Measurements from ENCODE around the gene CSTB. TPM values are rescaled to one million over a fixed set of nuclear protein-coding genes. Genes with fewer than 3 reads are reported as not detected.

Gene CSTB
- total RNA-seq, 2 donors from 2014 or later, result 33.0 to 40.2 TPM

- ATAC-seq (no peak), DNase-seq (no peak)
- intact Hi-C loops (cut with DNase I), result no loop called here
Observed at GRCh38 chr21:43758811-43759210, 17.3 kb downstream of the CSTB start.

- ATAC-seq (peak; percentile 45 to 73), DNase-seq (peak; percentile 55)
- intact Hi-C loops (cut with DNase I), result no loop called here
Observed at GRCh38 chr21:43758111-43758641, 17.9 kb downstream of the CSTB start.

DNA sequence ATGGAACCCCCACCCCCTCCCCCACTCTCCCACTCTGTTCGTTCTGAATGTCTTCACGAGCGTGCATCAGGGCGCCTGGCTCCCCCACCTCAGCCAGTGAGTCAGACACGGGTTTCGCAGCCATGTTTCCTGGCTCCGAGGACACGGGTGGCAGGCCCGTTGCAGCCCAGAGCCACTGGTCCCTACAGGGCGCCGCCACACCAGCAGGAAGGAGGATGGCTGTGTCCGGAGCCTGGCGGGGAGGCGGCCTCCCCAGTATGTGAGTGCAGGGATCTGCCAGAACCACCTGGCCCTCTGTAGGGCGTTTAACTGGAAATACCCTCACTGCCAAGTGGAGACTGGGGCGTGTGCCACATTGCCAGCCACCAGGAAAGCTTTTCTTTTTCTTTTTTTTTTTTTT is 18.5 kb downstream of the CSTB start:
- ATAC-seq (peak in 1 of 2 donors; percentile 4), DNase-seq (no peak)
- intact Hi-C loops (cut with DNase I), result no loop called here

- intact Hi-C loops (cut with DNase I), result no loop called here
- DNase-seq (no peak), ATAC-seq (no peak)
Observed at GRCh38 chr21:43755820-43756594, 20.1 kb downstream of the CSTB start.

- DNase-seq, result no peak
- intact Hi-C loops (cut with DNase I), result no loop called here
Observed at GRCh38 chr21:43754948-43755781, 20.9 kb downstream of the CSTB start.

DNA sequence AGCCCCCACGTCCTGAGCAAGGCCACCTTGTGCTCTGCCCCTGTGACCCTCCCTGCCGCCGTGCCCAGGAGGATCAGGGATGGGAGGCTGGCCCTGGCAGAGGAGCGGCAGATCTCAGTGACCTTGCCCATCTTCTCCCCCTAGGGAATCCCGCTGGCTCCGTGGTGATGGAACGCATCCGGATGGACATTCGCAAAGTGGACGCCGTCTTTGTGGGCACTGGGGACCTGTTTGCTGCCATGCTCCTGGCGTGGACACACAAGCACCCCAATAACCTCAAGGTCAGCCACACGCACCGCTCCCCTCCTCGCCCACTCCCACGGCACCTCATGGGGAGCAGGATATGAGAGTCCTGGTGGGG is 22.7 kb downstream of the CSTB start:
- no peak for ATAC-seq
- intact Hi-C loops (cut with DNase I), result no loop called here
- DNase-seq, result no peak

More at GRCh38 chr21:43754948-43755781, 20.9 kb downstream of the CSTB start:
- ATAC-seq, result peak; percentile 4 to 20

DNA sequence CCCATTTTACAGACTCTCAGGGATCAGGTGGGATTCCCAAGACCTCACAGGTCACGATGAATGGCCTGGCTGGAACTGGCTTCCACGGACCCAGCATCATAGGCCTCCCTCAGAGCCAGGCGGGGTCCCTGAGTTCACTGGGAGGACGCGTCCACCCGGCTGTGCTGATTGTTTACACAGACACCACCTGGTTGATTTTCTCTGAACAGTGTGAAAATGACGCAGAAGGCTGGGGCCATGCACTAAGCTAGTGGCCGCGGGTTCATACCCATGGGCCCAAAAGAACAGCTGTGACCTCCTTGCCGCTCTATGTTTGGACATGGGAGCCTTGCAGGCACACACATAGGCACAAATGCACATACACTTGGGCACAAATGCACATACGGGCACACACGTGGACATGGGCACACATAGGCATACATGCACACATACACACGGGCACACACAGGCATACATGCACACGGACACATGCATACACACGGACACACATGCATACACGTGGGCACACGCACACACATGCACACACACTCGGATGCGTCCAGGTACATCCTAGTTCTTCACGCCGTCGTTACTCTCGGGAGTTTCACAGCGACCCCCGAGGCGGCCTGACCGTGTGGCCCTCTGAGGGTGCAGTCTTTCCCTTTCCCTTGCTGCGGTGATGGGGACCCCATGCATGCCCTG is 23.2 kb downstream of the CSTB start:
- ATAC-seq, result no peak
- intact Hi-C loops (cut with DNase I), result no loop called here

DNA sequence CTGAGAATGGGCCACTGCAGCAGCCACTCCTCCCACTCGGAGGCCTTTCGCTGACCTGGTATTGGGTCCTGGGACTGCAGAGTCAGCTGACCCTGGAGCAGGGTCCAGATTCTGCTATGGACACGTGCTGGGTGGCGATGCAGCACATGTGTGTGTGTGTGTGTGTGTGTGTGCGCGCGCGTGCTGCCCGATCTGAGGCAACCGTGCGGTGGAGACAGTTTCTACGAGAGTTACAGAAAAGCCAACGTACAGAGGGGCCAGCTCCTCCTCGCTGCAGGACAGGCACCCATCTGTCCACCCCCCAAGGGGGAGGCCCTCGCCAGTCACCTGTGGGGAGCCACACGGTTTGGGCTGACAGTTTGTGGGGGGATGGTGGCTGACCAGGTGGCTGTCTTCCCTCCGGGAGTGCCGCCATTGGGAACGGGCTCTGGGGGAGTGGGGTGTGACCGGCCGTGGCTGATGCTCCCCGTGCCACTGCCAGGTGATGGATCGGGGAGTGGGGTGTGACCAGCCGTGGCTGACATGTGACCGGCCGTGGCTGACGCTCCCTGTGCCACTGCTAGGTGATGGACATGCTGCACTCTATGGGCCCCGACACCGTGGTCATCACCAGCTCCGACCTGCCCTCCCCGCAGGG is 24.0 kb downstream of the CSTB start:
- intact Hi-C loops (cut with DNase I), result no loop called here

More for the DNA sequence above, 23.2 kb downstream of the CSTB start:
- no peak for DNase-seq

GRCh38 chr21:43750339-43751033 is 25.6 kb downstream of the CSTB start:
- no peak for ATAC-seq
- intact Hi-C loops (cut with DNase I), result no loop called here

More for the DNA sequence above, 24.0 kb downstream of the CSTB start:
- DNase-seq, result no peak
- ATAC-seq, result no peak

DNA sequence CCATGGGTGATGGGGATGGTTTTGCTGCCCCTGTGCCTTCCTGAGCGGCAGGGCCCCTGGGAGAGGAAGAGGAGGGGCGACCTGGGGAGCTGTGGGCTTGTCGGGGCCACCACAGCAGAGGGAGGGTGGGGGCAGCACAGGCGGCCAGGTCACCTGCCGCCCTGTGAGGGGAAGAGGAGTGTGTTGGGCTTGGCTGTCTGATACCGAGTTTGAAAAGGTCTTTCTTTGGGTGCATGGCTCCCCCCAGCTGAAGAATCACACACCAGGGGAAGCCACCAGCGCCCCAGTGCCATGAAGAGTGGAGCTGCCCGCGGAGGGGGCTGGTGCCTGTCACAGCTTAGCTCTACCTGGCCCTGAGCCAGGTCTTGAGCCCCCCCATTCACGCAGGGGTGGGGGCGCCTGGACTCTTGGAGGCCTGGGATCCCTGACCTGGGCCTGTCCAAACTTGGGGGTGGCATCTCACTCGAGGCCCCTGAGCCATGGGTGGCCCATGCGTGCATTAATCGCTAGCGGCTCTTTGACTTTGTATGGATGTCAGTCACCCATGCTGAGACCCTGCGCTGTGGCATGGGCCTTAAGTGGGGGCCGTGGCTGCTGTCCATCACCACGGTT is 26.4 kb downstream of the CSTB start:
- no peak for ATAC-seq

More at GRCh38 chr21:43750339-43751033, 25.6 kb downstream of the CSTB start:
- DNase-seq, result no peak

DNA sequence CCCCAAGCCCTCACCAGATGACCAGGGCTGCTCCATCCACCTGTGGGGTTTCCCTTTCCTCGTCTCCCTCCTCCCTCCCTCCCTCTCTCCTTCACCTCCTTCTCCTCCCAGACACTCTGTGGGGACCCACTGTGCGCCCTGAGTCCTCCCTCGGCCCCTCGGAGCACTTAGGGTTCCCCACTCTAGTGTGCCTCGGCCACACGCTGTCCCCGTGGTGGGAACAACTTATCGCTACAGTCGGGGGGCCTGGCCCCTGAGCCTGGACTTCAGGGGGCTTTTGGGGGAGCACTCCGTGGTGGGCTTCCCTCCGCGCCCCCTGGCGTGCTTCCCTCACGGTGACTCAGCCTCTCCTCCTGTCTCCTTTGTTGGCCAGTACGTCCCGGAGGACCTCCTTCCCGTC is 27.5 kb downstream of the CSTB start:
- ATAC-seq, result no peak
- intact Hi-C loops (cut with DNase I), result no loop called here

More for the DNA sequence above, 26.4 kb downstream of the CSTB start:
- no peak for DNase-seq
- intact Hi-C loops (cut with DNase I), result no loop called here

DNA sequence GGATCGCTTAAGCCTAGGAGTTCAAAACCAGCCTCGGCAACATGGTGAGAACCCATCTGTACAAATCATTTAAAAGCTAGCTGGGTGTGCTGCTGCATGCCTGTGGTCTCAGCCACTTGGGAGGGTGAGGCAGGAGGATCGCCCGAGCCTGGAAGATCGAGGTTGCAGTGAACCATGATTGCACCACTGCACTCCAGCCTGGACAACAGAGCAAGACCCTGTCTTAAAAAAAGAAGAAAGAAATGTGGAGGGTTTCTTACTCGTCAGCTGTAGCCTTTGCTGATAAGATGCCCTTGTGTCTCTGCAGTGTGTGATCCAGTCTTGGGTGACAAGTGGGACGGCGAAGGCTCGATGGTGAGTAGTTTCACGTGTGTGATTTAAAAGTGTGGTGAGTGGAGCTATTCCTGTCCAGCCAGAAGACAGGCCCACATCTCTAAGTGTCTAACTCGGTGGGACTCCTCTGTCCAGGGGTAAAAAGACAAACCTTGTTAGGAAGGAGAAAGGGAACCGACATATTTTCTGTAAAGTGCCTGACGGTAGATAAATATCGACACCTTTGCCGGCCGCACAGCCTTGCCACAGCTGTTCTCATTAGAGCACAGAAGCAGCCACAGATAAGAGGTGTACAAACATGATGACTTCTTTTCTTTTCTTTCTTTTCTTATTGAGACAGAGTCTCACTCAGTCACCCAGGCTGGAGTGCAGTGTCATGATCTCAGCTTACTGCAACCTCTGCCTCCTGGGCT is 30.2 kb downstream of the CSTB start:
- DNase-seq, result no peak
- intact Hi-C loops (cut with DNase I), result no loop called here
- no peak for ATAC-seq

More for the DNA sequence above, 27.5 kb downstream of the CSTB start:
- no peak for DNase-seq

DNA sequence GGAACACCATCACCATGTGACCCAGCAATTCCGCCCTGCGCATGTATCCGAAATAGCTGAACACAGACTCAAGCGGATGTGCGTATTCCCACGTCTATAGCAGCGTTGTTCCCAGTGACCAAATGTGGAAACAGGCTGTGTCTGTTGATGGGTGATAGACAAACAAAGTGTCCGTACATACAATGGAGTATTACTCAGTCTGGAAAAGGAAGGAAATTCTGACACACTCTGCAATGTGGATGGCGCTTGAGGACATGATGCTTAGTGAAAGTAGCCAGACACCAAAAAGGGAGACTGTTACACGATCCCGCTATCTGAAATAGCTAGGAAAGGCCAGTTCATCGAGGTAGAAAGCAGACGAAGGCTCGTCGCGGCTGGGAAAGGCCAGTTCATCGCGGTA is 31.4 kb downstream of the CSTB start:
- intact Hi-C loops (cut with DNase I), result no loop called here
- DNase-seq (no peak), ATAC-seq (no peak)

GRCh38 chr21:43743947-43744346 is 32.2 kb downstream of the CSTB start:
- ATAC-seq (no peak), DNase-seq (no peak)
- intact Hi-C loops (cut with DNase I), result no loop called here

GRCh38 chr21:43741423-43742096 is 34.5 kb downstream of the CSTB start:
- ATAC-seq (no peak), DNase-seq (no peak)
- intact Hi-C loops (cut with DNase I), result no loop called here

DNA sequence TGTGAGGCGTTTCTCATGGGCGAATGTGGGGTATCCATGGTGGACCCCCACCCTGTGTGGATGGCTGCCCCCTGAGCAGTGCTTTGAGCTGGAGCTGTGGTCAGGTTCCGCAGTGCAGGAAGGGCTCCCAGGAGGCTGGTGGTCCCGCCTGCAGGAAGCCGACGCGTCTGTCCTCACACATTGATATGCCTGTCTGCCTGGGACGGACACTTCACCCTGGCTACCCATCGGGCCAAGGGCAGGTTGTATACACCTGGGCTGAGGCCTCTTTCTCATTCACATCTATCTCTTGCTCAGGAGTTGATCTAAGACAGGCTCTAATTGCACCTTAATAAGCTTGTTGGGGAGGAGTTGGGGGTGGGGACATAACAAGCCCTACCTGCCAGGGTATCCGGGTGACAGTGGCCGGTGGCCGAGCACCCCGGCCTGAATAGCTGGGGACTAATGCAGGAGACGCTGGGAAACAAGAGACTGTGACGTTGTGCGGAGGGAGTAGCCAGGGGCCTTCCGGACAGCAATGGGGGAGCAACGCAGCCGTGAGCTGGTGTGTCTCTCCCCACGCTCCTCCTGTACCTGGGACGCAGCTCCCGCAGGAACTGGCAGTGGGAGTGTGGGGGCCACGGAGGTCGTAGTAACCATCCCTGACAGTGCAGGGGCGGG is 35.5 kb downstream of the CSTB start:
- intact Hi-C loops (cut with DNase I), result no loop called here
- peak; percentile 62 to 64 for ATAC-seq

More for the DNA sequence above, 35.5 kb downstream of the CSTB start:
- no peak for DNase-seq

Data from left cardiac atrium (tissue), 4 donors.